CD4-positive, alpha-beta T cell treated with Interleukin-6 for 4 hours (primary cell): ENCODE results near the gene FAM120B.
A peak's percentile ranks its signal among the peaks of the same experiment; 100 is the strongest.
"Not testable (repeated sequence)": the region's sequence is repeated elsewhere in the genome, so short reads cannot be mapped to it uniquely, and the experiment has no call there.

ENCODE experiments used
- DNase-seq: peaks from one replicate; pipeline ENCODE4 v3.0.0-alpha.2; 2020; ENCODE audit warnings: mixed read lengths

Gene FAM120B

DNA sequence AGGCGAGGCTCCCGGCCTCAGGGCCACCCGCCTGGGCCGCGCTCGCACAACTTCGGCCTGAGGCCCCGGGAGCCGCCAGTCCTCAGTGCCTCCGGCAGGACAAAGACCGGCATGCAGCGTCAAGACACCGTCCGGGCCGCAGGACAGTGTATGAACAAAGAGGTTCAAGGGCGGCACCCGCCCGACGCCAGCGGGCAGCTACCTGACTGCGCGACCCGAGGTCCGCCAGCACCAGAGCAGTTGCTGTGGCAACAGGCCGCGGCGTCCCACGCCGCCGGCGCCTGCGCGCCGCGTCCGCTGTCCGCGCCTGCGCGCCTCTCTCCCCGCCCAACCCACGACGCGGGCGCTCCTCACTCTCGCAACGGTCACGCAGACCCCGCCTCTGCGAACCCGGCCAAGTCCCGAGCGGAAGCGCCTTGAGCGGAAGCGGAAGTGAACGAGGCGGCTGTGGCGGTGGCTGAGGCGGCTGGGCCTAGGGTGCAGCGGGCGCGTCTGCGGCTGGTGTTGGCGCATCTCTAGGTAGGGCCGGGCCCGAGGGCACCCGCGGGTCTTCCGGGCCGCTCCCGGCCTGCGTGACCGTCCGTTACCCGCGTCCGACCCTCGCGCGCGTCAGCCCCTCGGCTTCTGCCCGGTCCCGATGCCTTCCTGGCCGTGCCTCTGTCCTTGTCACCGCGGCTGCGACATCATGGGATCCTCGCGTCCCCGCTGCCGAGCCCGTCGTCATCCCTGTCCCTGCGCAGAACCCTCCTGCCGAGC, at the start of gene FAM120B:
TSS of gene FAM120B (plus strand) at position 435 of the 756 bp plus-strand sequence. CDS start 10,633 bp downstream, outside the sequence.
- DNase-seq: peak; percentile 98

DNA sequence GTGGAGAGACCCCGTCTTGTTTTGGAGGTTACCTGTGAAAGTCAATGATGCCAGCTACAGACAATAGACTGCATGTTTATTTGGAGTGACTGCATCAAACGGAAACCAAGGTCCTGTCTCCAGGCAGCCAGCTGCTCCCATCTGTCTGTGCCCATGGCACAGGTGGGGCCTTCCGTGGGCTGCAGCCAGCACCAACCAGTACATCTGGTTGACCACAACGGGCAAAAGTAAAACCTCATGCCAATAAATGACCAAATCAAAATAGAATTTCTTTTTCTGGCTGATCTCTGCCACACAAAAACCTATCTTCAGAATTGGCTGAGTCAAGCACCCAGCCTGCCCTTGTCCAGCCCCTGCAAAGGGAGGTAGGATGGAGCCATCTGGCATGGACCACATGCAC, 49.2 kb upstream of the FAM120B start:
- DNase-seq: no peak

DNA sequence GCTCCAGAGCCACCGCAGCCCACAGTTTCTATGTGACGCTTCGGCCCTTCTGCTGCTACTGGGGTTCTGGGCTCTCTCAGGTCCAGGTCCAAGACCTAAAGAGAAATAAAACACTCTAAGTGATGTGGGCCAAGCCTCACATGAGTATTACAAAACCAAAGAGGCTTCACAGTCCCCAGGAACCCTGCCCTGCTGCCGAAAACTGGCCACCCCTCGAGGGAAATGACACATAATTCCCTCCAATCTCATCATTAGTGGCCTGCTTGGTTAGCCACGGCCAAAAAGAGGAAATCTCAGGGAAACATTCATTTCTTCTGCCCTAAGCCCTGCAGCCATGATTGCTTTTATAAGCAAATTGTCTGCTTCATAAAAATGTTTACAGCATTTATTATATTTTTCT, 48.2 kb upstream of the FAM120B start:
- DNase-seq: no peak

GRCh38 chr6:170259278-170259677, 47.3 kb upstream of the FAM120B start:
- DNase-seq: no peak

DNA sequence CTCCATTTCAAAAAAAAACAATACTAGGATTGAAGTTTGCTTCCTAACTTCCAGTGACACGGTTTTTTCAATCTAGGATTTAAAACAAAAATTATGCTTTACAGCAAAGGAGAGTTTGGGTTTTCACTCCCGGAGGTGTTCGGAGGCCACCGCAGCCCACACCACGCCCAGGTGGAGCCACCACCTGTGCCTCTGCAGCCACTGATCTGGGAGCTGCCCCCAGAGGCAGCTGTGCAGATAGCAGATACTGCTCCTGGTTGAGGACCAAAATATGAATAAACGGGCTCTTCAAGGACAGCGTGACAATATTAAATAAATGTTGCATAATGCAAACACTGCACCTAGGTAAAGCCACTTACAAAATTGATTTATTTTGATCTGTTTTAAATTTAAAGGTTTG, 45.9 kb upstream of the FAM120B start:
- no peak for DNase-seq

- DNase-seq: no peak
These were observed 44.7 kb upstream of the FAM120B start for GRCh38 chr6:170261643-170262488.

GRCh38 chr6:170262489-170263088, 44.0 kb upstream of the FAM120B start:
- DNase-seq: no peak

DNA sequence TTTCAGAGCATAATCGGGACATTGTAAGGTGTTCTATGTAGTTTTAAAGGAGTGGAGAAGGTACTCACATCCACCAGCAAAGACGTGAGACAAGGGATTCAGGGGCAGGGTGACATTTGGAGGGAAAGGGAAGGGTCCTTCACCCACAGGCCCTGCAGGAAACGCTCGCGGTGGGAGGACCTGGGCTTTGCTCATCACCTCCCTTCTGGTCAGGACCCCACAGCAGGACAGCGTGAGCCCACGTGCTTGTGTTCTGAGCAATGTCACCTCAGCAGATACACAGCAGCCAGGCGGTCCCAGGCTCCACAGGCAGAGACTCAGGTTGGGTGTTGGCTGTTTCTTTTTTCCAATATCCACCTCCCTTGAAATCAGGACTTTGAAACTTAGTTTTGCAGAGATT, 43.1 kb upstream of the FAM120B start:
- DNase-seq: no peak

- DNase-seq: no peak
These were observed 42.5 kb upstream of the FAM120B start for GRCh38 chr6:170264086-170264485.

GRCh38 chr6:170264644-170265043, 41.9 kb upstream of the FAM120B start:
- not testable (repeated sequence) for DNase-seq

DNA sequence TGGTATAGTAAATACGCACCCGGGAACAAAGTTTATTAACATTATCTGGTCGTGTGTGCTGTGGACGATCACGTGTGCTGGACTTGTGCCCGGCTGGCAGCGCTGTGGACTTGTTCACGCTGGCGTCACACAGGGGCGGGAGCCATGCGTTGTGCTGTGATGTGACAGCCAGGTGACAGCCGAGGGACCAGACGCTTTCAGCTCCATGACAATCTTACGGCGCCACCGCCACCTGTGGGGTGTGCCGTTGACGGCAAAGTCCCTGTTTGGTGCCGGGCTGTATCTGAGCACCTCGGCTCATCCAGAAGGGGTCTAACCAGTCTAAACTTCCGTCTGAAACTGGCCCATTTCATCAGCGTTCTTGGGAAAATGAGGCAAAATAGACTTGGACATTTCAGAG, 40.9 kb upstream of the FAM120B start:
- no peak for DNase-seq

- DNase-seq: no peak
These were observed 40.3 kb upstream of the FAM120B start for GRCh38 chr6:170266061-170266825.

DNA sequence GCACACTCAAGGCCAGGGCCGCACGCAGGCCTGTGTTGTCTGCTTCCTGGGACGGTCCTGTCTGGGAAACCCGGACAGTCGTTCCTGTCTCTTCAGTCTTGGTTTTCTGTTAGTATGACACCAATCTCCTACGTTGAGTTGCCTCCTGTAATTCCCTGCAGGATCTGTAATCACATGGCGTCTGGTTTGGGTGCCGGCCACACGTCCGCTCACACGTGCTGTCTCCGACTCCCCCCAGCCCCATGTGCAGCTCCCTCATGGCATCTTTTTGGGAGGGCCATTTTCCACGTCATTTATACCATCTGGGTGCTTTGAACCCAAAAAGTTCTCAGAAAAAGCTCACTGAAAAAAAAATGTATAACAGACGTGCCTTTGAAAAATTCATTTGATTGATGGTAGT, 38.9 kb upstream of the FAM120B start:
- no peak for DNase-seq

- DNase-seq: no peak
These were observed 38.1 kb upstream of the FAM120B start for GRCh38 chr6:170268216-170269129.

DNA sequence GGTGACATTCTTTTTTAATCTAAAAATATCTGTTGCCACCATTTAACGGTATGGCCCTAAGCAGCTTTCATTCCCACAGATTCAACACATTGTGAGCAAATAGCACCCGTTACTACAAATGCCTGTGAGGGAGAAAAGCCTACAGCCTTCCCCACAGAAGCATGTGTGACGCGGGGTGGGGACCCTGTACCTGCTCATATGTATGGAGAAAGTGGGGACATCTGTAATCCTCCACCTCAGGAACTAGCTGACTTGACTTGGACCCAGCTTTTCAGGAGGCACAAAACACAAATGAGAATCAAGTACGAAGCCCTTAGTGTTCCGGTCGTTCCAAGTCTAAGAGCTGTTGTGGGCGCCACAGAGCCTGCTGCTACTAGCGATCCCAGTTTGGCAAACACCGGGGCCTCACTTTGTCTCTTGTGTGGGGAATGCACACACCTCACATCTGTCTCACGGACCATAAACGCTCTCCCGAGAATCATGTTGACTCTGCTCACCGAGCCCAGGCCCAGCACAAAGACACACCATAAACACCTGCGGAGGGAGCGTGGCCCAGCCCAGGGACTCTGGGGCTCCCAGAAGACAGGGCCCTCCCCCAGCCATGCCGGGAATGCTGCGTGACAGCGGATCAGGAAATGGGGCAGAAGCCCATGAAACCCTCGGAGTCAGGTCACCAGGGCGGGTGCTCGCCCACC, 37.3 kb upstream of the FAM120B start:
- DNase-seq: no peak

- no peak for DNase-seq
These were observed 36.6 kb upstream of the FAM120B start for GRCh38 chr6:170269846-170270541.

DNA sequence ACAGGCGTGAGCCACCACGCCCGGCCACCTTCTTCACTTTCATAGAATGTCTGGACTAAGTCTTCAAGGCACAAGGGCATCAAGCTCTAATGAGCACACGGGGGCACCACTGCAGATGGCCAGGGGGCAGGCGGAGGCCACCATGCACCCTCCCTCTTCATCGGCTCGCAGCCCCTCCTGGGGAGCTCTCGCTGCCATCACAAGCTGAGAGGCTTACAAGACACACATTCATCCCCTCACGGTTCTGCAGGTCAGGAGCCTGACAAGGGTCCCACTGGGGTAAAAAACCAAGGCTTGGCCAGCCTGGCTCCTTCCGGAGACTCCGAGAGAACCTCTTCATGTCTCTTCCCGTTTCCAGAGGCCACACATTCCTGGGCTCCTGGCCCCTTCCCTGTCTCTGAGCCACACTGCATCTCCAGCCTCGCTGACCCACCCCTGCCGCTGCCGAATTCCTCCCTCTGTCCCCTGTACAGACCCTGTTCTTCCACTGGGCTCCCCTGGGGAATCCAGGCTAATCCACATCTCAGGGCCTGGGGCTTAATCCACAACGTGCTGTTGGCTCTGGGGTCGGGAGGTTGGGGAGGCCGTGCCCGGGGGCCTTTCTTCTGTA, 35.5 kb upstream of the FAM120B start:
- DNase-seq: no peak

DNA sequence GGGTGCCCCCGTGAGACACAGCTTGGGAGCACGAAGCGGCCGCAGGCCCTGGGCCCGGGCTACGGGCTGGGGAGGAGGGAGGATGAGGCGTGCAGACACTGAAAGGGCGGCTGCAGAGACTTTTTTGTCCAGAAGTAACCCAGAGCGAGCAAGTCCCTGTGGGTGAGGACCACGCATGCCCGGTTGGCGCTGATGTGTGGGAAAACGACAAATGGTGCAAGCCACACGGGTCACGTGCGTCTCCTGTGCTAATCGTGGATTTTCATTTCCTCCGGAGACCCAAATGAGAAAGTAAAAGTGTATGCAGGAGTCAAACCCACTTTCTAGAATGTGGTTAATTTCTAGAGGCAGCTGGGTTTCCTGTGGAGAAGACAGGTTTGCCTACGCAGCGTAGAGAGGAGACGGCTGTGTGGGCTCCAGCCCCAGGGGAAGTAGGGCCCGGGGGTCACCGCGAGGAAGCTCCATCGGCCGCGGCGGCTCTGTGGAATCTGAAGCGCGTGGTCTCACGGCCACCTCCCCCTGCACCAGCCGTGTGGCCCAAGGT, 34.7 kb upstream of the FAM120B start:
- DNase-seq: peak; percentile 85

DNA sequence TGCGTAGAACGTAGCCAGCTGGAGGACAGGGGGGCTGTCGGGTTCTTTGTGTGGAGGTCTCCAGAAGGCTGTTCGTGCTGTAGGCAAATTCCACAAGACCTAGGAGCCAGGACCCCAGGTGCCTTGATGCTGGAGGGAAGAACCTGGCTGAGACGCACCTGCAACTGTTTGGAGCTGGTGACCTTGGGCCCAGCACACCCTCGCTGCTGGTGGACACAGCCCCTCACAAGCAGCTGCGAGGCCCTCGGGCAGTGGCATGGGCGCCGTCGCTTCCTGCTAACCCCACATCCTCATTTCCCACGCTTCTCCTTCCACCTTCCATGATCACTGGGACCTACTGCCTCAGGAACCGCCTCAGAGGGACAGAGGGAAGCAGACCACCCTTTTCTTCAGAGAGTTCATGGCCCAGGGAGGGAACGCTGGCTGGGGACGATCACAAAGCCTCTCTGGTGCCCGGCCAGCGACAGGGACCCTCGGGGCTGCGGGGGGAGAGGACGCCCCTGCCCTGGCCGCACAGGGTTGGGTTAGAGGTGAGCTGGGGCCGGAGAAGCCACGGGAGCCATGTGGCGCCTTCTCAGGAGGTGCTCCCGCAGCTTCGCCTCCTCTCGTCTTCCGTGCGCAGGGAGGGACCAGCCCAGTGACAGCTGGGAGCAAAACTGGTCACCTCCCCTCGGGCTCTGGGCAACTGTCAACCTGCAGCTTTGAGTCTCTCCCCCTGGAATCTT, 34.1 kb upstream of the FAM120B start:
- no peak for DNase-seq
